ENCODE data around the gene SLC25A46. TPM values are rescaled to one million over a fixed set of nuclear protein-coding genes. Genes with fewer than 3 reads are reported as not detected.

The SLC25A46 gene
- total RNA-seq, 1 donor from 2014 or later: 22.1 TPM

- Histone ChIP-seq H3K9me3 (no peaks in the 10 kb centered on the region), H3K36me3 (peaks cover 23 to 36% of the 10 kb centered on the region in 2 donors), H3K27me3 (no peaks in the 10 kb centered on the region), H3K27ac (no peak overlapping the region), H3K4me1 (no peaks in the 10 kb centered on the region), H3K4me3 (no peak overlapping the region)
- DNase-seq (ENCODE audit: low spot score in 2 of 2): no peak
- TF ChIP-seq CTCF (IDR thresholded peaks at IDR 0.05): no peak
- intact Hi-C loops (cut with DNase I): no loop called here
These were observed 13.3 kb downstream of the SLC25A46 start for GRCh38 chr5:110751902-110752762.

GRCh38 chr5:110752953-110753352 is 14.1 kb downstream of the SLC25A46 start:
- Histone ChIP-seq H3K36me3 (peaks cover 21 to 36% of the 10 kb centered on the region in 2 donors), H3K4me1 (no peaks in the 10 kb centered on the region), H3K4me3 (no peak overlapping the region), H3K27ac (no peak overlapping the region), H3K27me3 (no peaks in the 10 kb centered on the region), H3K9me3 (no peaks in the 10 kb centered on the region)
- no peak for DNase-seq (ENCODE audit: low spot score in 2 of 2)
- no peak for TF ChIP-seq CTCF (IDR thresholded peaks at IDR 0.05)
- intact Hi-C loops (cut with DNase I): no loop called here

GRCh38 chr5:110753600-110753999 is 14.8 kb downstream of the SLC25A46 start:
- H3K9me3 ChIP-seq: no peaks in the 10 kb centered on the region
- peaks cover 16 to 33% of the 10 kb centered on the region in 2 donors for H3K36me3 ChIP-seq
- H3K27me3 ChIP-seq: no peaks in the 10 kb centered on the region
- TF ChIP-seq CTCF (IDR thresholded peaks at IDR 0.05): no peak
- no peak overlapping the region for H3K4me3 ChIP-seq
- no peak overlapping the region for H3K27ac ChIP-seq
- no peaks in the 10 kb centered on the region for H3K4me1 ChIP-seq
- intact Hi-C loops (cut with DNase I): no loop called here
- DNase-seq (ENCODE audit: low spot score in 2 of 2): no peak

- intact Hi-C loops (cut with DNase I): no loop called here
- Histone ChIP-seq H3K9me3 (no peaks in the 10 kb centered on the region), H3K27me3 (no peaks in the 10 kb centered on the region), H3K36me3 (peaks cover 14 to 27% of the 10 kb centered on the region in 2 donors), H3K27ac (no peak overlapping the region), H3K4me1 (no peaks in the 10 kb centered on the region), H3K4me3 (no peak overlapping the region)
- DNase-seq (ENCODE audit: low spot score in 2 of 2): no peak
- TF ChIP-seq CTCF (IDR thresholded peaks at IDR 0.05): no peak
These were observed 15.4 kb downstream of the SLC25A46 start for GRCh38 chr5:110754181-110754580.

- no peaks in the 10 kb centered on the region for H3K4me1 ChIP-seq
- intact Hi-C loops (cut with DNase I): loop anchor here (5.0 kb wide), 1 partner anchor 335 kb away; the partner anchor contains the start of gene WDR36
- no peaks in the 10 kb centered on the region for H3K27me3 ChIP-seq
- peak; percentile 28 to 64 (median 58) for TF ChIP-seq CTCF (IDR thresholded peaks at IDR 0.05)
- no peak overlapping the region for H3K4me3 ChIP-seq
- H3K9me3 ChIP-seq: no peaks in the 10 kb centered on the region
- no peak for DNase-seq (ENCODE audit: low spot score in 2 of 2)
- peaks cover 26 to 41% of the 10 kb centered on the region in 2 donors for H3K36me3 ChIP-seq
- H3K27ac ChIP-seq: no peak overlapping the region
These were observed 18.4 kb downstream of the SLC25A46 start for GRCh38 chr5:110757118-110757729.
